ENCODE results near the gene ADNP.
A peak's percentile ranks its signal among the peaks of the same experiment; 100 is the strongest.

ADNP gene

DNA sequence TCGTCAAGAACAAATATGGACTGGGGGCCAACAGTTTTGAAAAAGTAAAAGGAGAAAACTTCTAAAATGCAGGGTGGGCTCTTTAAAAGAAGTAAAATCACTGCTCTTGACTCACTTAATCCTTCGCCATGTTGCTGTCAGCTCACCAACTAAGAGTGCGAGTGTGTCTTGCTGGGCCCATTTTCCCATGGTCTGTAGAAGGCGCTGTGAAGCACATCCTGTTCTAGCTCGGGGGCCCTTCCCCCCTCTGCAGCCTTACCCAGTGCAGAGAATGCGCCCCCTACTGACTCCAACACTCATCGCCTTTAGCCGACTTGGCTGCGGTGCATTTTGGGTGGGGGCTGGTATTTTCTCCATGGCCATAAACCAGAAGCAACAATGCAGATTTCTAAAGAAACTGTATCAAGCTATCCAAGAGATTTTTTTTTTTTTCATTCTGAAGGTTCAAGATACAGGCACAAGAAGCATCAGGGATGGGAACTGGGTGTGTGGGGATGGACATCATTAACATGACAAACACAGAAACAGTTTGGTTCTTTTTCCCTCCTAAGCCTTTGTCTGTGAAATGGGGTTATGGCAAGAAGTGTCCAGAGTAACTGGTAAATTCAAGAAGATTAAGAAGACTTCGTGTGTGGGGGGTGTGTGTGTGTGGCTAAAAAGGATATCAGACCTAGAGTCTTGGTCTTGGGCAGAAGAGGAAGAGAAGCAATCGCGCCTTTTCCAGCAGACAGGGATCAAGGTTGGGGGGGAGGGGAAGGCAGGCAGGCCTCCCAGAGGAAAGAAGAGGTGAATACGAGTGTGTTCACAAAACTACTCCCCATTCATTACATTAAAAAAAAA is 1.7 kb downstream of the ADNP start:
- H3K9ac ChIP-seq (ENCODE audit: low read length): peak overlapping the region; percentile 86
- H3K27ac ChIP-seq (ENCODE audit: low read length, poor library complexity, severe bottlenecking): peak overlapping the region; percentile 68
- H3K79me1 ChIP-seq (replicated peaks; ENCODE audit: low read length, poor library complexity, severe bottlenecking): peaks cover 2% of the 10 kb centered on the region
- peak overlapping the region; percentile 80 to 99 for H3K4me3 ChIP-seq (ENCODE audit: insufficient read depth in 1 of 2, low read depth in 1 of 2, low read length in 2 of 2)
- H2BK120ac ChIP-seq (ENCODE audit: low read depth, low read length): peak overlapping the region; percentile 27
- 11% methylated on average over 8 of the region's 13 CpGs for WGBS
- H4K8ac ChIP-seq (ENCODE audit: low read length): no peak overlapping the region
- H3K23ac ChIP-seq (ENCODE audit: low read length in 2 of 2): no peak overlapping the region
- no peak overlapping the region for H3K14ac ChIP-seq (ENCODE audit: low read length in 2 of 2)
- peaks cover 7 to 55% of the 10 kb centered on the region in 2 experiments for H3K36me3 ChIP-seq (ENCODE audit: control insufficient read depth in 1 of 2, insufficient read depth in 2 of 2, low read depth in 1 of 2, low read length in 2 of 2)
- no peak overlapping the region for H2BK12ac ChIP-seq (ENCODE audit: low read length in 2 of 2)
- DNase-seq: peak; percentile 96
- H3K4me2 ChIP-seq (ENCODE audit: low read length, poor library complexity, severe bottlenecking): peak overlapping the region; percentile 76
- H3K4me1 ChIP-seq (ENCODE audit: control insufficient read depth, insufficient read depth, low read depth, low read length): peaks cover 12% of the 10 kb centered on the region
- H2BK15ac ChIP-seq (ENCODE audit: low read depth, poor library complexity, severe bottlenecking): no peak overlapping the region
- no peaks in the 10 kb centered on the region for H3K9me3 ChIP-seq (ENCODE audit: control insufficient read depth, low read length)
- H2AFZ ChIP-seq (ENCODE audit: low read depth, low read length): no peak overlapping the region
- H2AK5ac ChIP-seq (ENCODE audit: low read length, severe bottlenecking): no peak overlapping the region
- H3K18ac ChIP-seq (ENCODE audit: low read depth in 1 of 2, low read length in 2 of 2): peak overlapping the region in 1 of 2 experiments; percentile 86
- H3K27me3 ChIP-seq (ENCODE audit: control insufficient read depth in 1 of 2, insufficient read depth in 1 of 2, low read length in 2 of 2): no peaks in the 10 kb centered on the region
- no peak overlapping the region for H2BK5ac ChIP-seq (ENCODE audit: low read depth, low read length, poor library complexity, severe bottlenecking)
- no peak overlapping the region for H4K91ac ChIP-seq (ENCODE audit: low read length)
- peak overlapping the region in 1 of 2 experiments; percentile 57 for H3K4ac ChIP-seq (ENCODE audit: low read depth in 1 of 2, low read length in 2 of 2)

DNA sequence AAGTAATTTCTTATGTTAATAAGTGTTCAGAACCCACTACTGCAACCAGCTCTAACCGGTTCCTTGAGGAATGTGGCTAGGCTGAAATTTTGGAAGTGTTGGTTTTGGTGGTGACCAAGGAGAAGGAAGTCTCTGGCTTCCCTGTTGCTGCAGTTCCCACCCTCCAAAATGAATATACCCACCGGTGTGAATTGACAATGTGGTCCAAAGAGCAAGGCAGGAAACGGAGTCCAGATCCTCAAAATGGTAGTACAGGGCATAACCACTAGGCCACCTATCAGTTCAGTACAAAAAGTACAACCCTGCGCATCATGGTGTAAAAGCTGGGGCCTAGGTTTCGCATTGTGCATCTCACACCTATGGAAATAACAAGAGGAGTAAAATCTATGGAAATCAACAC is 2.8 kb downstream of the ADNP start:
- 60% methylated on average over 1 of the region's 5 CpGs for WGBS
- no peak overlapping the region for H2BK5ac ChIP-seq (ENCODE audit: low read depth, low read length, poor library complexity, severe bottlenecking)
- H3K4me2 ChIP-seq (ENCODE audit: low read length, poor library complexity, severe bottlenecking): peak overlapping the region; percentile 76
- peaks cover 14% of the 10 kb centered on the region for H3K4me1 ChIP-seq (ENCODE audit: control insufficient read depth, insufficient read depth, low read depth, low read length)
- H4K8ac ChIP-seq (ENCODE audit: low read length): no peak overlapping the region
- peaks cover 2% of the 10 kb centered on the region for H3K79me1 ChIP-seq (replicated peaks; ENCODE audit: low read length, poor library complexity, severe bottlenecking)
- H2BK120ac ChIP-seq (ENCODE audit: low read depth, low read length): no peak overlapping the region
- peak overlapping the region; percentile 19 for H3K9ac ChIP-seq (ENCODE audit: low read length)
- H2BK12ac ChIP-seq (ENCODE audit: low read length in 2 of 2): no peak overlapping the region
- no peak overlapping the region for H2AFZ ChIP-seq (ENCODE audit: low read depth, low read length)
- no peak for DNase-seq
- no peaks in the 10 kb centered on the region for H3K9me3 ChIP-seq (ENCODE audit: control insufficient read depth, low read length)
- no peak overlapping the region for H3K23ac ChIP-seq (ENCODE audit: low read length in 2 of 2)
- no peak overlapping the region for H4K91ac ChIP-seq (ENCODE audit: low read length)
- H3K4me3 ChIP-seq (ENCODE audit: insufficient read depth in 1 of 2, low read depth in 1 of 2, low read length in 2 of 2): peak overlapping the region in 1 of 2 experiments; percentile 80
- H3K36me3 ChIP-seq (ENCODE audit: control insufficient read depth in 1 of 2, insufficient read depth in 2 of 2, low read depth in 1 of 2, low read length in 2 of 2): peaks cover 8 to 44% of the 10 kb centered on the region in 2 experiments
- no peak overlapping the region for H2AK5ac ChIP-seq (ENCODE audit: low read length, severe bottlenecking)
- H3K4ac ChIP-seq (ENCODE audit: low read depth in 1 of 2, low read length in 2 of 2): no peak overlapping the region
- H3K27ac ChIP-seq (ENCODE audit: low read length, poor library complexity, severe bottlenecking): no peak overlapping the region
- no peak overlapping the region for H3K18ac ChIP-seq (ENCODE audit: low read depth in 1 of 2, low read length in 2 of 2)
- no peaks in the 10 kb centered on the region for H3K27me3 ChIP-seq (ENCODE audit: control insufficient read depth in 1 of 2, insufficient read depth in 1 of 2, low read length in 2 of 2)
- H3K14ac ChIP-seq (ENCODE audit: low read length in 2 of 2): no peak overlapping the region
- no peak overlapping the region for H2BK15ac ChIP-seq (ENCODE audit: low read depth, poor library complexity, severe bottlenecking)

GRCh38 chr20:50926530-50926929 is 4.7 kb downstream of the ADNP start:
- H3K36me3 ChIP-seq (ENCODE audit: control insufficient read depth in 1 of 2, insufficient read depth in 2 of 2, low read depth in 1 of 2, low read length in 2 of 2): peaks cover 9 to 37% of the 10 kb centered on the region in 2 experiments

DNA sequence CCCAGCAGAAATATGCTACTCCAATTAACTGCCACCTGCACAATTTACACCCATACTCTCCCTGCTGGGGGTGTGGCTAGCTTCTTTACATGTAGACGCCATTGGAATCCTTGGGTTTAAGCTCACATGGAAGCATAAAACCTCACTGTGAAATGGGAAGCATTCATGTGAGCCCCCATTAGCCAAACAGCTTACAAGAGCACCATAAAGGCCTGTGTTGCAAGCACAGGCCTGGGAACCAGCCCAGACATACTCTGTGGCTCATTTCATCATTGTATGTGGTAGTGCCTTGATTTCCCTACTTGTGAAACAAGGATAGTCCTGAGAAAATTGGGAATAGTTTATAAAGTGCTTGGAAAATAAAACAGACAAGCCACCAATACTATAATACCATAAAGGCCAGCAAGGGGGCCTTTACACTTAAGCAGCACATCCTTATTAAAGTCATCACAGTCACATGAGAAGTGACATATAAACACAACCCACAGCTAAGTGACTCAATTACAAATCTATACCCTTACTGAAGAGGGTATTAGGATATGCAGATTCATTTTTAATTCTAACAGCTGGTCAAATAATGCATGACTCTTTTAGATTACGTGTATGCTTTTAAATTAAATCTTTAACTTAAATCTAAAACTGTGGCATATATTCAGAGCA is 6.8 kb downstream of the ADNP start:
- DNase-seq: peak; percentile 40
- no peaks in the 10 kb centered on the region for H3K79me1 ChIP-seq (replicated peaks; ENCODE audit: low read length, poor library complexity, severe bottlenecking)
- WGBS: 93% methylated on average over 1 of the region's 2 CpGs
- H3K4ac ChIP-seq (ENCODE audit: low read depth in 1 of 2, low read length in 2 of 2): no peak overlapping the region
- H3K36me3 ChIP-seq (ENCODE audit: control insufficient read depth in 1 of 2, insufficient read depth in 2 of 2, low read depth in 1 of 2, low read length in 2 of 2): peaks cover 9 to 37% of the 10 kb centered on the region in 2 experiments
- no peaks in the 10 kb centered on the region for H3K27me3 ChIP-seq (ENCODE audit: control insufficient read depth in 1 of 2, insufficient read depth in 1 of 2, low read length in 2 of 2)
- no peak overlapping the region for H3K27ac ChIP-seq (ENCODE audit: low read length, poor library complexity, severe bottlenecking)
- H3K4me3 ChIP-seq (ENCODE audit: insufficient read depth in 1 of 2, low read depth in 1 of 2, low read length in 2 of 2): no peak overlapping the region
- H3K14ac ChIP-seq (ENCODE audit: low read length in 2 of 2): no peak overlapping the region
- H3K4me1 ChIP-seq (ENCODE audit: control insufficient read depth, insufficient read depth, low read depth, low read length): peaks cover 14% of the 10 kb centered on the region
- H3K18ac ChIP-seq (ENCODE audit: low read depth in 1 of 2, low read length in 2 of 2): no peak overlapping the region
- no peak overlapping the region for H2AFZ ChIP-seq (ENCODE audit: low read depth, low read length)
- no peak overlapping the region for H3K4me2 ChIP-seq (ENCODE audit: low read length, poor library complexity, severe bottlenecking)
- no peaks in the 10 kb centered on the region for H3K9me3 ChIP-seq (ENCODE audit: control insufficient read depth, low read length)
- H4K91ac ChIP-seq (ENCODE audit: low read length): no peak overlapping the region
- H3K23ac ChIP-seq (ENCODE audit: low read length in 2 of 2): no peak overlapping the region
- no peak overlapping the region for H2BK120ac ChIP-seq (ENCODE audit: low read depth, low read length)
- H4K8ac ChIP-seq (ENCODE audit: low read length): no peak overlapping the region
- H2BK15ac ChIP-seq (ENCODE audit: low read depth, poor library complexity, severe bottlenecking): no peak overlapping the region
- H2BK12ac ChIP-seq (ENCODE audit: low read length in 2 of 2): no peak overlapping the region
- H3K9ac ChIP-seq (ENCODE audit: low read length): no peak overlapping the region
- no peak overlapping the region for H2BK5ac ChIP-seq (ENCODE audit: low read depth, low read length, poor library complexity, severe bottlenecking)
- no peak overlapping the region for H2AK5ac ChIP-seq (ENCODE audit: low read length, severe bottlenecking)

More at GRCh38 chr20:50926530-50926929, 4.7 kb downstream of the ADNP start:
- no peak overlapping the region for H3K4me2 ChIP-seq (ENCODE audit: low read length, poor library complexity, severe bottlenecking)
- no peak overlapping the region for H2AFZ ChIP-seq (ENCODE audit: low read depth, low read length)
- no peak for DNase-seq
- H3K18ac ChIP-seq (ENCODE audit: low read depth in 1 of 2, low read length in 2 of 2): no peak overlapping the region
- H3K23ac ChIP-seq (ENCODE audit: low read length in 2 of 2): no peak overlapping the region
- H3K4me3 ChIP-seq (ENCODE audit: insufficient read depth in 1 of 2, low read depth in 1 of 2, low read length in 2 of 2): no peak overlapping the region
- H2BK15ac ChIP-seq (ENCODE audit: low read depth, poor library complexity, severe bottlenecking): no peak overlapping the region
- no peak overlapping the region for H3K14ac ChIP-seq (ENCODE audit: low read length in 2 of 2)
- H2AK5ac ChIP-seq (ENCODE audit: low read length, severe bottlenecking): no peak overlapping the region
- H4K91ac ChIP-seq (ENCODE audit: low read length): no peak overlapping the region
- H3K4me1 ChIP-seq (ENCODE audit: control insufficient read depth, insufficient read depth, low read depth, low read length): peaks cover 9% of the 10 kb centered on the region
- no peak overlapping the region for H3K9ac ChIP-seq (ENCODE audit: low read length)
- no peak overlapping the region for H2BK5ac ChIP-seq (ENCODE audit: low read depth, low read length, poor library complexity, severe bottlenecking)
- no peak overlapping the region for H3K27ac ChIP-seq (ENCODE audit: low read length, poor library complexity, severe bottlenecking)
- H3K9me3 ChIP-seq (ENCODE audit: control insufficient read depth, low read length): no peaks in the 10 kb centered on the region
- H3K27me3 ChIP-seq (ENCODE audit: control insufficient read depth in 1 of 2, insufficient read depth in 1 of 2, low read length in 2 of 2): no peaks in the 10 kb centered on the region
- no peak overlapping the region for H3K4ac ChIP-seq (ENCODE audit: low read depth in 1 of 2, low read length in 2 of 2)
- no peaks in the 10 kb centered on the region for H3K79me1 ChIP-seq (replicated peaks; ENCODE audit: low read length, poor library complexity, severe bottlenecking)
- no CpG with 5 or more reads among the region's 1 CpG for WGBS
- no peak overlapping the region for H4K8ac ChIP-seq (ENCODE audit: low read length)
- H2BK120ac ChIP-seq (ENCODE audit: low read depth, low read length): no peak overlapping the region
- H2BK12ac ChIP-seq (ENCODE audit: low read length in 2 of 2): no peak overlapping the region

All from mesenchymal stem cell (in vitro differentiated cells and primary cell).